ENCODE results near the gene FLT3. TPM values are rescaled to one million over a fixed set of nuclear protein-coding genes. Genes with fewer than 3 reads are reported as not detected.

Gene FLT3
- total and polyA plus RNA-seq, 2 of the 13 experiments (the other 11 are each of a cell fraction or from before 2014, with no cell fraction given): not detected

- H2AFZ ChIP-seq (ENCODE audit: low read length): no peak overlapping the region
- no peak overlapping the region for H3K27ac ChIP-seq (ENCODE audit: extremely low read length, insufficient read depth, low read length)
- no peaks in the 10 kb centered on the region for H4K20me1 ChIP-seq (ENCODE audit: insufficient read depth, low read length)
- H3K9me3 ChIP-seq (ENCODE audit: low read length): no peaks in the 10 kb centered on the region
- in situ Hi-C loops (cut with HindIII; ENCODE audit: extremely low pct_ligation_motif_present, low pct_unique_long_range_greater_than_20kb): loop anchor here (25.0 kb wide), 1 partner anchor 582 kb away; no protein-coding TSS in a partner anchor
- H3K27me3 ChIP-seq (ENCODE audit: control insufficient read depth in 1 of 2, insufficient read depth in 2 of 2, low read length in 2 of 2): peaks cover 1 to 12% of the 10 kb centered on the region in 2 experiments; a peak in 4 of 5 replicates
- H3K9ac ChIP-seq (ENCODE audit: insufficient read depth, low read depth, low read length): no peak overlapping the region
- ChIA-PET POLR2A (no interaction called here), CTCF (ENCODE audit: low intra/inter-chr PET ratio, low total read pairs) (no interaction called here)
- ATAC-seq (no peak), FAIRE-seq (no peak), DNase-seq (ENCODE audit: low spot score) (no peak)
- intact Hi-C loops (cut with micrococcal nuclease; ENCODE audit: unreplicated experiment): no loop called here
- no TSS peak for BruUV-seq (replicated peaks)
- TF ChIP-seq FOXO4 (CRISPR knock-in tag; conservative IDR thresholded peaks at IDR 0.05): no peak
- TF ChIP-seq ZNF180 (CRISPR knock-in tag; IDR thresholded peaks at IDR 0.05; ENCODE audit: borderline replicate concordance, low read depth): no peak
- TF ChIP-seq ZNF414 (CRISPR knock-in tag; IDR thresholded peaks at IDR 0.05): no peak
- WGBS (ENCODE audit: low lambda C conversion rate): 3% methylated on average over 2 of the region's 2 CpGs
- H3K36me3 ChIP-seq (replicated peaks in 1 of 2; ENCODE audit: control insufficient read depth in 1 of 2, insufficient read depth in 2 of 2, low read length in 2 of 2): no peaks in the 10 kb centered on the region
- no peak overlapping the region for H3K4me3 ChIP-seq (replicated peaks in 1 of 3; ENCODE audit: insufficient read depth in 1 of 3, low read depth in 2 of 3, low read length in 3 of 3)
- no peak overlapping the region for H3K4me2 ChIP-seq (ENCODE audit: low read depth, low read length)
- H3K4me1 ChIP-seq (ENCODE audit: insufficient read depth, low read length): no peaks in the 10 kb centered on the region
- no peaks in the 10 kb centered on the region for H3K79me2 ChIP-seq (ENCODE audit: insufficient read depth, low read length)
These were observed 45.0 kb downstream of the FLT3 start for GRCh38 chr13:28055357-28055756.

DNA sequence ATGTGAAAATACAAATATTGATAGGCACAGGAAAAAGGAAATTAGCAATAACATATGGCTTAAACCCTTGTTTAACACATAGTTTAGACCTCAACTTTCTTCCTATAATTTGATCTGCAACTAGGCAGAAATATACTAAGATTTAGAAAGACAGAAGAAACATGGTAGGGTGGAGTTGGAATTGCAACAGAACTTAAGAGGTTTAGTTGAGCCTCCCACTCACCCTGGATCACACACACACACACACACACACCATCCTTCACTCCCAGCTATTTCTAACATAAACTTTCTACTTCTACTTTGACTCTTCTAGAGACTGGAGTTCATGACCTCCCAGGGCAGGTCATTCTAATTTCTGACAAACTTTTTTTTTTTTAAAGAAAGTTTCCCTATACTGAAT is 47.4 kb downstream of the FLT3 start:
- no TSS peak for BruUV-seq (replicated peaks)
- H3K36me3 ChIP-seq (replicated peaks in 1 of 2; ENCODE audit: control insufficient read depth in 1 of 2, insufficient read depth in 2 of 2, low read length in 2 of 2): no peaks in the 10 kb centered on the region

More for the DNA sequence above, 47.4 kb downstream of the FLT3 start:
- Histone ChIP-seq H3K27ac (ENCODE audit: extremely low read length, insufficient read depth, low read length) (no peak overlapping the region), H3K79me2 (ENCODE audit: insufficient read depth, low read length) (no peaks in the 10 kb centered on the region), H3K9me3 (ENCODE audit: low read length) (no peaks in the 10 kb centered on the region), H4K20me1 (ENCODE audit: insufficient read depth, low read length) (no peaks in the 10 kb centered on the region), H3K4me2 (ENCODE audit: low read depth, low read length) (no peak overlapping the region), H3K4me3 (replicated peaks in 1 of 3; ENCODE audit: insufficient read depth in 1 of 3, low read depth in 2 of 3, low read length in 3 of 3) (no peak overlapping the region), H3K9ac (ENCODE audit: insufficient read depth, low read depth, low read length) (no peak overlapping the region), H3K27me3 (ENCODE audit: control insufficient read depth in 1 of 2, insufficient read depth in 2 of 2, low read length in 2 of 2) (peaks cover 1 to 12% of the 10 kb centered on the region in 2 experiments; a peak in 4 of 5 replicates), H3K4me1 (ENCODE audit: insufficient read depth, low read length) (no peaks in the 10 kb centered on the region), H2AFZ (ENCODE audit: low read length) (no peak overlapping the region)
- intact Hi-C loops (cut with micrococcal nuclease; ENCODE audit: unreplicated experiment) (no loop called here), in situ Hi-C loops (cut with HindIII; ENCODE audit: extremely low pct_ligation_motif_present, low pct_unique_long_range_greater_than_20kb) (loop anchor here (25.0 kb wide), 1 partner anchor 584 kb away; no protein-coding TSS in a partner anchor)
- POLR2A ChIA-PET: no interaction called here
- ATAC-seq (no peak), FAIRE-seq (no peak), DNase-seq (ENCODE audit: low spot score) (no peak)
- CTCF ChIA-PET (ENCODE audit: low intra/inter-chr PET ratio, low total read pairs): no interaction called here
- no peak for TF ChIP-seq ZNF496 (CRISPR knock-in tag; IDR thresholded peaks at IDR 0.05; ENCODE audit: insufficient replicate concordance)
- TF ChIP-seq ZNF589 (CRISPR knock-in tag; conservative IDR thresholded peaks at IDR 0.05): no peak
